Small intestine (tissue), 7 donors: ENCODE measurements around the gene PSMB2. TPM values are rescaled to one million over a fixed set of nuclear protein-coding genes. Genes with fewer than 3 reads are reported as not detected.

Experiments
- DNase-seq, 2 donors: peaks; one replicate each; pipeline versions ENCODE4 v3.0.0 to v3.0.0-alpha.2; 2013
- FAIRE-seq: peaks from 2 replicates; lab custom pipeline; 2012; peaks lifted over from hg19 to GRCh38; lab: Jason Lieb, UNC
- H3K27ac ChIP-seq, 3 donors: one replicate each; pipeline ENCODE4 v1.5.1; 2013; ENCODE audit warnings: low read length in 2 of 3, mild to moderate bottlenecking in 2 of 3, control low read depth in 1 of 3, inconsistent platforms in 1 of 3, low read depth in 1 of 3, moderate library complexity in 1 of 3
- H3K27me3 ChIP-seq, 3 donors: one replicate each; pipeline ENCODE4 v1.6.1; 2013; ENCODE audit warnings: low read length in 3 of 3, inconsistent platforms in 1 of 3; ENCODE audit not compliant: control insufficient read depth in 3 of 3, insufficient read depth in 3 of 3
- H3K36me3 ChIP-seq, 3 donors: one replicate each; pipeline ENCODE4 v1.6.1; 2013; ENCODE audit warnings: low read length in 3 of 3, inconsistent platforms in 1 of 3, low read depth in 1 of 3, mild to moderate bottlenecking in 1 of 3, moderate library complexity in 1 of 3; ENCODE audit not compliant: control insufficient read depth in 3 of 3, insufficient read depth in 2 of 3
- H3K4me1 ChIP-seq, 3 donors: one replicate each; pipeline ENCODE4 v1.6.1; 2013; ENCODE audit warnings: low read length in 2 of 3, inconsistent platforms in 1 of 3, low read depth in 1 of 3, mild to moderate bottlenecking in 1 of 3, moderate library complexity in 1 of 3; ENCODE audit not compliant: control insufficient read depth in 3 of 3, insufficient read depth in 2 of 3
- H3K4me3 ChIP-seq, 3 donors: one replicate each; pipeline ENCODE4 v1.5.1; 2013; ENCODE audit warnings: low read length in 3 of 3, control low read depth in 1 of 3, inconsistent platforms in 1 of 3, low read depth in 1 of 3, mild to moderate bottlenecking in 1 of 3, moderate library complexity in 1 of 3
- H3K9me3 ChIP-seq, 2 donors: one replicate each; pipeline ENCODE4 v1.6.1; 2013; ENCODE audit warnings: low read depth in 1 of 2, low read length in 1 of 2; ENCODE audit not compliant: control insufficient read depth in 2 of 2, insufficient read depth in 1 of 2
- WGBS, 3 donors: extraction: QIAGEN DNeasy Blood & Tissue Kit; methylation state at CpG; one replicate each; pipeline ENCODE4 v1.1.7; 2013; 5-methylcytosine and 5-hydroxymethylcytosine counted together
- polyA plus RNA-seq, 4 donors: library from polyadenylated mRNA; stranded (reverse) in 3 of 4; unstranded in 1 of 4; fragments of 200-250 nt in 3 of 4; fragments of 120-200 nt in 1 of 4; gene quantifications; one replicate each; pipeline versions ENCODE4 v1.2.1 to v1.2.3, GENCODE V29; 2013
- donor health status: healthy with polysubstance abuse.
- donor health status: control.
- donor health status: control.
- donor health status: Bipolar disorder and iron deficiency.
- donor health status: healthy.

PSMB2 gene
- polyA plus RNA-seq, 4 donors, result 30.9 to 76.2 (median 44.8) TPM

GRCh38 chr1:35619237-35620121 is 21.8 kb downstream of the PSMB2 start:
- Histone ChIP-seq H3K9me3 (no peaks in the 10 kb centered on the region), H3K27ac (no peak overlapping the region), H3K4me1 (no peaks in the 10 kb centered on the region), H3K36me3 (peaks cover 0 to 28% (median 9%) of the 10 kb centered on the region in 3 donors), H3K4me3 (no peak overlapping the region), H3K27me3 (no peaks in the 10 kb centered on the region)
- no peak for FAIRE-seq
- 84 to 86% (median 85%) methylated on average over 6 of the region's 6 CpGs for WGBS, 3 donors
- no peak for DNase-seq

GRCh38 chr1:35615440-35615839 is 25.9 kb downstream of the PSMB2 start:
- H3K9me3 ChIP-seq, result no peaks in the 10 kb centered on the region
- 81 to 96% (median 90%) methylated on average over 8 of the region's 8 CpGs for WGBS, 3 donors
- H3K4me3 ChIP-seq, result no peak overlapping the region
- peaks cover 0 to 24% (median 5%) of the 10 kb centered on the region in 3 donors for H3K36me3 ChIP-seq
- no peaks in the 10 kb centered on the region for H3K4me1 ChIP-seq
- no peak for FAIRE-seq
- no peaks in the 10 kb centered on the region for H3K27me3 ChIP-seq
- H3K27ac ChIP-seq, result no peak overlapping the region
- DNase-seq, result no peak

DNA sequence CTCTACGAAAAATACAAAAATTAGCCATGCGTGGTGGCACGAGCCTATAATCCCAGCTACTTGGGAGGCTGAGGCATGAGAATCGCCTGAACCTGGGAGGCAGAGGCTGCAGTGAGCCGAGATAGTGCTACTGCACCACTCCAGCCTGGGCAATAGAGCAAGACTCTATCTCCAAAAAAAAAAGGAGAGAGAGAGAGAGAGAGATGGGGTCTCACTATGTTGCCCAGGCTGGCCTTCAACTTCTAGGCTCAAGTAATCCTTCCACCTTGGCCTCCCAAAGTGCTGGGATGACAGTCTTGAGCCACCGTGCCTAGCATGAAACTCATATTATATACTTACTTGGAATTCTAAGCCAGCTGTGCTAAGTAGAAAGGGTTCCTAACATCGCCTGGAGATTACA is 29.7 kb downstream of the PSMB2 start:
- FAIRE-seq, result no peak
- H3K4me1 ChIP-seq, result no peaks in the 10 kb centered on the region
- DNase-seq, result no peak
- H3K27ac ChIP-seq, result no peak overlapping the region
- H3K27me3 ChIP-seq, result no peaks in the 10 kb centered on the region
- H3K36me3 ChIP-seq, result peaks cover 7 to 26% (median 8%) of the 10 kb centered on the region in 3 donors
- no peaks in the 10 kb centered on the region for H3K9me3 ChIP-seq
- H3K4me3 ChIP-seq, result no peak overlapping the region
- WGBS, 3 donors, result 96 to 100% (median 97%) methylated on average over 7 of the region's 7 CpGs

- Histone ChIP-seq H3K9me3 (no peaks in the 10 kb centered on the region), H3K27ac (no peak overlapping the region), H3K27me3 (no peaks in the 10 kb centered on the region), H3K4me1 (no peaks in the 10 kb centered on the region), H3K36me3 (peaks cover 12 to 45% (median 23%) of the 10 kb centered on the region in 3 donors), H3K4me3 (no peak overlapping the region)
- 87 to 96% (median 95%) methylated on average over 4 of the region's 4 CpGs for WGBS, 3 donors
- DNase-seq (no peak), FAIRE-seq (no peak)
Observed at GRCh38 chr1:35605867-35606182, 35.5 kb downstream of the PSMB2 start.

DNA sequence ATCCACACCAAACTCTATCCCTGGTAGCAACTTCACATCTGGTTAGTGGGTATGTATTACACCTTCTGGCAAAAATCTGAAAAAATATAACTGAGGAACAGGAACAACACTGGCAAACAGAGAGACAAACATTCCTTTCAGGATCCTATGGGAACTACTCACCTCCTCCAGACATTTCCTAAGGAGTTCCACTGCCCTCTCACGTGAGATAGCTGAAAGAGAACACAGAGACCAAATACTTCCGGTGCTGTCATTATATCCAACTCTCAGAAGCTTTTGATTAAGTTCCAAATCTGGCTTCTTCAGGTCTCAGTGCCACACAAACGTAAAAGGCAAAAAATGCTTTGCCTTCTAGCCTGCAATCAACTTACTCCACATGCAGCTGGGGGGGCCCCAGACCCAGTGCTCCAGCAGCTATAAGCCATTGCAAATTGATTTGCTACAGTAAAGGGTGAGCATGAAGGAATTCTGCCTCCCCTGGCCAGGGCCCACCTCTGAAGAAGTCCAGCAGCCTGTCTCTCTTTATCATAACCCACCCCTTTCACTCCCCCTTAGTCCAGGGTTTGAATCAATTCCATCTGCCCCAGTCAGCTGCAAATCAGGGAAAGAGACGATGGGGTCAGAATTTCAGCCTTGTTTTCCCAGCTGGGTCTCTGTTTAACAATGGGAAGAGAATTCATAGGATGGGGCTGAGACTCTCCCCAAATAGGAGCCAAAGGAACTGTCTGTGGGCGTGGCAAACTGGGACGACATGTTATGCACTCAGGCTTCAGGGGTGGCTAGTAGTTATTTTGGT is 36.1 kb downstream of the PSMB2 start:
- no peaks in the 10 kb centered on the region for H3K4me1 ChIP-seq
- no peak overlapping the region for H3K4me3 ChIP-seq
- H3K36me3 ChIP-seq, result peaks cover 15 to 45% (median 23%) of the 10 kb centered on the region in 3 donors
- H3K9me3 ChIP-seq, result no peaks in the 10 kb centered on the region
- 87 to 95% (median 95%) methylated on average over 6 of the region's 6 CpGs for WGBS, 3 donors
- no peak overlapping the region for H3K27ac ChIP-seq
- no peaks in the 10 kb centered on the region for H3K27me3 ChIP-seq
- no peak for DNase-seq
- no peak for FAIRE-seq

DNA sequence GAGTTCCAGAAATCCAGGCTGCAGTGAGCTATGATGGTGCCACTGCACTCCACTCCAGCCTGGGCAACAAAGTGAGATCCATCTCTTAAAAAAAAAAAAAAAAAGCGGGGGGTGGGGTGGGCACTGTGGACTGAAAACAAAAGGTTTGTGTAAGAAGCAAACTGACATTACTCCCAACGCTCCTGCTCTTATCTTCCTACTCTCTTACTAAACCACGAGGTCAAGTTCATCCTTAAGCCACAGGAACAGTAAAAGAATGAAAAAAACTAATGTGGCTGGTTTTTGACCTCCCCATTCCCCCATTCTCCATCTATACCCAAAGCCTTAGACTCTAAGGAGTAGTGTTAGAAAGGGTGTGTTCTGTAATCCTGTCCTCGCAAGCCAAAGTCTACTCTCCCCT is 37.4 kb downstream of the PSMB2 start:
- FAIRE-seq (no peak), DNase-seq (no peak)
- H3K27me3 ChIP-seq, result no peaks in the 10 kb centered on the region
- no peak overlapping the region for H3K4me3 ChIP-seq
- H3K9me3 ChIP-seq, result no peaks in the 10 kb centered on the region
- peaks cover 11 to 40% (median 20%) of the 10 kb centered on the region in 3 donors for H3K36me3 ChIP-seq
- 72 to 86% (median 83%) methylated on average over 4 of the region's 4 CpGs for WGBS, 3 donors
- no peaks in the 10 kb centered on the region for H3K4me1 ChIP-seq
- no peak overlapping the region for H3K27ac ChIP-seq

GRCh38 chr1:35603468-35603867 is 37.9 kb downstream of the PSMB2 start:
- H3K9me3 ChIP-seq, result no peaks in the 10 kb centered on the region
- H3K4me3 ChIP-seq, result no peak overlapping the region
- peaks cover 11 to 41% (median 16%) of the 10 kb centered on the region in 3 donors for H3K36me3 ChIP-seq
- DNase-seq, result no peak
- no peaks in the 10 kb centered on the region for H3K4me1 ChIP-seq
- no peak for FAIRE-seq
- no peaks in the 10 kb centered on the region for H3K27me3 ChIP-seq
- WGBS, 3 donors, result 59 to 68% (median 63%) methylated on average over 3 of the region's 3 CpGs
- H3K27ac ChIP-seq, result no peak overlapping the region

DNA sequence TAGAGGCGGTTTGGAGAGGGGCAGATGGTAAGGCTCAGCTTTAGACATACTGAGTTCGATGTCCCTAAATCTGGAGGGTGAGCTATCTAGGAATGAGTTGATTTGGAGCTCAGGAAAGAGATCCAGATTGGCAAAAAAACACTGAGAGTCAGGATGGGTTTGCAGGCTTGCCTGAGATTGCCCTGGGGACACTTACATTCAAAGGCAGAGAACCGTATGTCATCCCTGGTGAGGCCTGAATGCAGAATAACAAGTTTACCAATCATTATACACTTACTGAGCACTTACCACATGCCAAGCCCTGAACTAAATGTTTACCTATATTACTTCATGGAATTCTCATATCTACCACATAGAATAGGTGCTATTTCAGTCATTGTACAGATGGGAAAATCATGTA is 40.7 kb downstream of the PSMB2 start:
- 96 to 99% (median 97%) methylated on average over 3 of the region's 3 CpGs for WGBS, 3 donors
- H3K36me3 ChIP-seq, result peaks cover 10 to 37% (median 15%) of the 10 kb centered on the region in 3 donors
- DNase-seq (no peak), FAIRE-seq (no peak)
- H3K4me3 ChIP-seq, result no peak overlapping the region
- H3K4me1 ChIP-seq, result no peaks in the 10 kb centered on the region
- H3K27me3 ChIP-seq, result no peaks in the 10 kb centered on the region
- no peak overlapping the region for H3K27ac ChIP-seq
- no peaks in the 10 kb centered on the region for H3K9me3 ChIP-seq
